PC-3 (cell line): ENCODE results near the gene EMB.

Source experiments
- EZH2 ChIP-seq: fragments of 300-600 bp; sonication (generic); IDR thresholded peaks from one replicate; pipeline ENCODE4 v1.6.1; 2017; ENCODE audit warnings: antibody characterized with exemption, mild to moderate bottlenecking, low read length; ENCODE audit not compliant: unreplicated experiment
- EZH2phosphoT487 ChIP-seq: fragments of 300-600 bp; sonication (generic); IDR thresholded peaks from 2 replicates; pipeline ENCODE4 v1.6.1; 2018; ENCODE audit warnings: mild to moderate bottlenecking, antibody characterized with exemption, low read length, borderline replicate concordance
- TF ChIP-seq, protein P1 (sequence below): fragments of 300-600 bp; sonication (generic); conservative IDR thresholded peaks from 2 replicates; pipeline ENCODE4 v1.5.1; 2017; ENCODE audit warnings: antibody characterized with exemption, low read depth, mild to moderate bottlenecking, low read length

GRCh38 chr5:50401336-50401735, 39.8 kb downstream of the EMB start:
- TF ChIP-seq, protein P1, sequence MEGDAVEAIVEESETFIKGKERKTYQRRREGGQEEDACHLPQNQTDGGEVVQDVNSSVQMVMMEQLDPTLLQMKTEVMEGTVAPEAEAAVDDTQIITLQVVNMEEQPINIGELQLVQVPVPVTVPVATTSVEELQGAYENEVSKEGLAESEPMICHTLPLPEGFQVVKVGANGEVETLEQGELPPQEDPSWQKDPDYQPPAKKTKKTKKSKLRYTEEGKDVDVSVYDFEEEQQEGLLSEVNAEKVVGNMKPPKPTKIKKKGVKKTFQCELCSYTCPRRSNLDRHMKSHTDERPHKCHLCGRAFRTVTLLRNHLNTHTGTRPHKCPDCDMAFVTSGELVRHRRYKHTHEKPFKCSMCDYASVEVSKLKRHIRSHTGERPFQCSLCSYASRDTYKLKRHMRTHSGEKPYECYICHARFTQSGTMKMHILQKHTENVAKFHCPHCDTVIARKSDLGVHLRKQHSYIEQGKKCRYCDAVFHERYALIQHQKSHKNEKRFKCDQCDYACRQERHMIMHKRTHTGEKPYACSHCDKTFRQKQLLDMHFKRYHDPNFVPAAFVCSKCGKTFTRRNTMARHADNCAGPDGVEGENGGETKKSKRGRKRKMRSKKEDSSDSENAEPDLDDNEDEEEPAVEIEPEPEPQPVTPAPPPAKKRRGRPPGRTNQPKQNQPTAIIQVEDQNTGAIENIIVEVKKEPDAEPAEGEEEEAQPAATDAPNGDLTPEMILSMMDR: no peak
- TF ChIP-seq EZH2 (no peak), EZH2phosphoT487 (no peak)
